Activated naive CD8-positive, alpha-beta T cell (primary cell): ENCODE measurements around the gene SLC6A19.

Experiments used
- H3K27ac Mint-ChIP-seq: one replicate; pipeline ENCODE4 v1.8.0; 2021; ENCODE audit warnings: mixed read lengths
- H3K27me3 Mint-ChIP-seq: one replicate; pipeline ENCODE4 v1.8.0; 2021; ENCODE audit warnings: mixed read lengths
- H3K36me3 Mint-ChIP-seq: one replicate; pipeline ENCODE4 v1.8.0; 2021; ENCODE audit warnings: mixed read lengths
- H3K4me1 Mint-ChIP-seq: one replicate; pipeline ENCODE4 v1.8.0; 2021; ENCODE audit warnings: low read depth, mixed read lengths
- H3K4me3 Mint-ChIP-seq: one replicate; pipeline ENCODE4 v1.8.0; 2021; ENCODE audit warnings: mild to moderate bottlenecking, mixed read lengths
- H3K9me3 Mint-ChIP-seq: one replicate; pipeline ENCODE4 v1.8.0; 2021; ENCODE audit warnings: low read depth, mixed read lengths

Gene SLC6A19

GRCh38 chr5:1172670-1173404 is 28.6 kb upstream of the SLC6A19 start:
- Mint-ChIP-seq H3K27me3 (peaks cover 2% of the 10 kb centered on the region), H3K4me1 (peaks cover 12% of the 10 kb centered on the region), H3K36me3 (no peaks in the 10 kb centered on the region), H3K4me3 (peak overlapping the region; percentile 60), H3K9me3 (no peaks in the 10 kb centered on the region), H3K27ac (no peak overlapping the region)

GRCh38 chr5:1173485-1174070 is 27.8 kb upstream of the SLC6A19 start:
- Mint-ChIP-seq H3K4me1 (peaks cover 7% of the 10 kb centered on the region), H3K36me3 (no peaks in the 10 kb centered on the region), H3K27ac (no peak overlapping the region), H3K9me3 (no peaks in the 10 kb centered on the region), H3K4me3 (no peak overlapping the region), H3K27me3 (no peaks in the 10 kb centered on the region)

GRCh38 chr5:1174122-1174936 is 27.1 kb upstream of the SLC6A19 start:
- no peak overlapping the region for H3K27ac Mint-ChIP-seq
- H3K36me3 Mint-ChIP-seq: no peaks in the 10 kb centered on the region
- no peaks in the 10 kb centered on the region for H3K27me3 Mint-ChIP-seq
- H3K4me3 Mint-ChIP-seq: no peak overlapping the region
- no peaks in the 10 kb centered on the region for H3K9me3 Mint-ChIP-seq
- peaks cover 7% of the 10 kb centered on the region for H3K4me1 Mint-ChIP-seq

- H3K36me3 Mint-ChIP-seq: no peaks in the 10 kb centered on the region
- peaks cover 7% of the 10 kb centered on the region for H3K4me1 Mint-ChIP-seq
- H3K27me3 Mint-ChIP-seq: no peaks in the 10 kb centered on the region
- H3K9me3 Mint-ChIP-seq: no peaks in the 10 kb centered on the region
- H3K4me3 Mint-ChIP-seq: no peak overlapping the region
- H3K27ac Mint-ChIP-seq: no peak overlapping the region
Observed at GRCh38 chr5:1175015-1175414, 26.4 kb upstream of the SLC6A19 start.

- H3K9me3 Mint-ChIP-seq: no peaks in the 10 kb centered on the region
- peaks cover 7% of the 10 kb centered on the region for H3K4me1 Mint-ChIP-seq
- no peak overlapping the region for H3K4me3 Mint-ChIP-seq
- no peak overlapping the region for H3K27ac Mint-ChIP-seq
- no peaks in the 10 kb centered on the region for H3K27me3 Mint-ChIP-seq
- H3K36me3 Mint-ChIP-seq: no peaks in the 10 kb centered on the region
Observed at GRCh38 chr5:1175801-1176472, 25.5 kb upstream of the SLC6A19 start.

GRCh38 chr5:1176473-1177391 is 24.7 kb upstream of the SLC6A19 start:
- Mint-ChIP-seq H3K4me3 (no peak overlapping the region), H3K27me3 (no peaks in the 10 kb centered on the region), H3K4me1 (peaks cover 7% of the 10 kb centered on the region), H3K27ac (no peak overlapping the region), H3K9me3 (no peaks in the 10 kb centered on the region), H3K36me3 (no peaks in the 10 kb centered on the region)

- peaks cover 3% of the 10 kb centered on the region for H3K4me1 Mint-ChIP-seq
- H3K4me3 Mint-ChIP-seq: no peak overlapping the region
- no peaks in the 10 kb centered on the region for H3K36me3 Mint-ChIP-seq
- H3K9me3 Mint-ChIP-seq: no peaks in the 10 kb centered on the region
- no peaks in the 10 kb centered on the region for H3K27me3 Mint-ChIP-seq
- H3K27ac Mint-ChIP-seq: no peak overlapping the region
Observed at GRCh38 chr5:1177826-1178528, 23.4 kb upstream of the SLC6A19 start.

- Mint-ChIP-seq H3K4me1 (no peaks in the 10 kb centered on the region), H3K27me3 (no peaks in the 10 kb centered on the region), H3K4me3 (no peak overlapping the region), H3K27ac (no peak overlapping the region), H3K9me3 (no peaks in the 10 kb centered on the region), H3K36me3 (no peaks in the 10 kb centered on the region)
Observed at GRCh38 chr5:1178529-1179382, 22.6 kb upstream of the SLC6A19 start.

- Mint-ChIP-seq H3K27me3 (no peaks in the 10 kb centered on the region), H3K36me3 (no peaks in the 10 kb centered on the region), H3K9me3 (no peaks in the 10 kb centered on the region)
Observed at GRCh38 chr5:1179383-1179715, 22.0 kb upstream of the SLC6A19 start.

GRCh38 chr5:1180096-1180495 is 21.3 kb upstream of the SLC6A19 start:
- H3K36me3 Mint-ChIP-seq: no peaks in the 10 kb centered on the region
- no peak overlapping the region for H3K27ac Mint-ChIP-seq
- no peak overlapping the region for H3K4me3 Mint-ChIP-seq
- no peaks in the 10 kb centered on the region for H3K27me3 Mint-ChIP-seq
- H3K9me3 Mint-ChIP-seq: no peaks in the 10 kb centered on the region
- H3K4me1 Mint-ChIP-seq: no peaks in the 10 kb centered on the region

More at GRCh38 chr5:1179383-1179715, 22.0 kb upstream of the SLC6A19 start:
- Mint-ChIP-seq H3K27ac (no peak overlapping the region), H3K4me3 (no peak overlapping the region), H3K4me1 (no peaks in the 10 kb centered on the region)

- Mint-ChIP-seq H3K4me3 (no peak overlapping the region), H3K9me3 (no peaks in the 10 kb centered on the region), H3K4me1 (no peaks in the 10 kb centered on the region)
Observed at GRCh38 chr5:1180841-1181271, 20.5 kb upstream of the SLC6A19 start.

GRCh38 chr5:1181451-1182359 is 19.7 kb upstream of the SLC6A19 start:
- Mint-ChIP-seq H3K36me3 (no peaks in the 10 kb centered on the region), H3K9me3 (no peaks in the 10 kb centered on the region), H3K4me1 (no peaks in the 10 kb centered on the region), H3K27ac (no peak overlapping the region), H3K4me3 (no peak overlapping the region), H3K27me3 (no peaks in the 10 kb centered on the region)

More at GRCh38 chr5:1180841-1181271, 20.5 kb upstream of the SLC6A19 start:
- Mint-ChIP-seq H3K36me3 (no peaks in the 10 kb centered on the region), H3K27me3 (no peaks in the 10 kb centered on the region), H3K27ac (no peak overlapping the region)
